ENCODE results near the gene GRIK4.

Gene GRIK4

DNA sequence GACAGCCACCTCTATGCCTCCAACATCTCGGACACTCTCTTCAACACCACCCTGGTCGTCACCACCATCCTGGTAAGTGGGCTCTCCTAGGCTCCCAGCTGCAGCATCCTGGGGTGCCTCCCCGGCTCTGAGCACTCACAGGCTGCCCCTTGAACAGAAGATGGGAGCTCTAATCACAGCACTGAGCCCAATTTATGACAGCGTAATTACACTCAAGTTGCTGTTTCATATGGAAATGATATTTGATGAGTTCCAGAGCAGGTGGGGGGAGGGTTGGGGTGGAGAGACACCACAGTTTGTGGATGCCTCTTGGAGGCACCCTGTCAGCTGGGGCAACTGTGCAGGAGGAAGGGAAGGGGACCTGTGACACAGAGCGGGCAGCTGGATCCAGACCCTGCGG is 387.0 kb downstream of the GRIK4 start:
- no peak for FAIRE-seq

DNA sequence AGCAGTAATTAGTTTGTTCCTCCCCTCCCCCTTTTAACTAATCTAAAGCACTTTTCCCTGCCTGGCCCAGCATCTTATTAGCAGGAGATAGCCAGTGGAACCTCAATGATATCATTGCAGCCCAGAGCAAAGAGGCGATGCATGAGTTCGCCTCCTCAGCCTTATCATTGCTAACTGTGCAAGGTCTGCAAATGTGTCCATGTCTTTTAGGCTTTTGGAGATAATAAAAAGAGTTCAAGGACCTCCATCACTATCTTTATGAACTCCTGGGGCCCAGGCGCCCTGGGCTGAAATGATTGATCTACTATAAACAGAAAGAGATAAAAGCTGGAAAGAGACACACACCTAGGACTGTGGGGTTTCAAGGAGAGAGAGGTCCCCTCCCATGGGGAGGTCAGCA is 388.2 kb downstream of the GRIK4 start:
- no peak for FAIRE-seq

DNA sequence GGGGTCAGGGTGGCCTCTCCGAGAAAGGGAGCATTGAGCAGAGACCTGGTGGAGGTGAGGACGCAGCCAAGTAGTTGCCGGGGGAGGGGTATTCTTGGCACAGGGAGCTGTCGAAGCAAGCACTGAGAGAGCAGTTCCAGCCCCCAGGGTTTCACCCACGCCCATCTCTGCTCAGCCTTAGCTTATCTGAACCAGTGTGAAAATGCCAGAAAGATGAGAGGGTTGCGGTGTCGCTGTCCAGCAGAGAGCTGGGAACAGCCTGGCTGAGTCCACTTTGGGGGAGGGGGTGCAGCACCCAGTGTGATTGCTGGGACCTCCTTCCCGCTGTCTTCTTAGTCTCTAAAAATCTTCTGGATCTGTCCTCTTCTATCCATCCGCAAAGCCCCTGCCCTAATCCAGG is 389.1 kb downstream of the GRIK4 start:
- no peak for FAIRE-seq

DNA sequence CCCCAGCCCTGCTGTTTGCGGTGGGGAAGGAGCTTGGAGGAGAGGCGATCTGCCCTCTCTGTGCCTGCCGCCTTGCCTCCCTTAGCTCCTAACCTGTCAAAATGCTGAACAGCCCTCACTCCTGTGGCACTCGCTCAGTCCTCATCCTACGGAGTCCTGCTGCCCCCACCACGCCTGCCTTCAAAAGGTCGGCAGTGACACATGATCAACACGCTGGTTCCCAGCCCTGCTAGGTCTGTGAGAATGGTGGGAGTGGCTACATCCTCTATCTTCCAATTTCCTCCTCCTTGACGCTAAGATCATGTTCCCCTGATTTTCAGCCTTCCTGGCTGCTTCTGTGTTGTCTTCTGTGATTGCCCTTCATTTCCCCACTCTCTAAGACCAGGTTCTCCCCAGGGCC is 392.1 kb downstream of the GRIK4 start:
- no peak for FAIRE-seq

DNA sequence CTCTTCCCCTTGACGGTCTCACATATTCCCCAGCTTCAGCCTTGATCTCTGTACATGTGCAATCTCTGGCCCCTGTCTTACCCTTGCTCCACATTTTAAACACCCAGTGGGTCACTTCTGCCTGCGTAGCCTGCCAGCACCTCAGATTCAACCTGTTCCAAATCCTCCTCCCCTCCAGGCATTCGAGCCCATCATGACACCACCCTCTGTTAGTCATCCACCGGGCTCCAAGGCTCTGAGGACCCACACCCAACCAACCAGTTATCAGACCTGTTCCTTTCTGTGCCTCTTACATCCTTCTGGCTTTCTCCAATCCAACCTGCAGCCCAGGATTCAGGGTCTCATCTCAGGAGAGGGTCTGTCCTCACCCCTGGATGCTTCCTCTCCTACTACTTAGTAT is 392.6 kb downstream of the GRIK4 start:
- no peak for FAIRE-seq

DNA sequence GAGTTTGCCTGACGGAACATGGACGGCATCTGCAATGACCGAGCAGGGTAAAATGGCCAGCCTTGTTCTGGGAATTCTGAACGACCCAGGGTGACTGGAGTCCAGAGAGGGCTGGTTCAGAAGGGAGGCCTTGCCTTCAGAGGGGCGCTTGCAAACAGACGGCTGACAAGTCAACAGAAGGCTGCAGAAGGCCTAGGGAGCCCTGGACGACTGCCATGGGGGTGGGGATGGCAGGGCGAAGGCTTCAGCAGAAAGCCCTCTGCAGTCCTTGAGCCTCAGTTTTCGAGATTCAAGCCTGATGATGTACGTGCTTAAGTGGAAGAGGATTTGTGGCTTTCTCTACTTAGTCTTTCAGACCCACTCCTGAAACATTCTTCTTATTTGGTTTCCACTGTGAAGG is 395.2 kb downstream of the GRIK4 start:
- no peak for FAIRE-seq

DNA sequence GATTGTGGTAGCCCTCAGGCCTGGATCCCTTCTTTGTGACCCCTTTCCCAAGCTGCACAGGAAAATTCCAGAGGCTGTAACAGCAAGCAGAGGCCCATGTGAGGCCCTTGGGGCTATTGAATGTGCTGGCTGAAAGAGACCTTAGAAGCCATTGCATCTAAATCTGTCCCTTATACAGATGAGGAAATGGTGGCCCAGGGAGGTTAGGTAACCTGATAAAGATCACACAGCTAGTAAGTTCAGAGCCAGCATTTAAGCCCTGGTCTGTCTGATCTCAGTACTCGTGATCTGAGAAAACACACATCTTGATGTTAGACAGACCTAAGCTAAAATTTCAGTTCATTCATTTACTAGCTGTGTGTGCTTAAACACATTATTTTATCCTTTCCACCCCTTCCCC is 396.4 kb downstream of the GRIK4 start:
- no peak for FAIRE-seq

DNA sequence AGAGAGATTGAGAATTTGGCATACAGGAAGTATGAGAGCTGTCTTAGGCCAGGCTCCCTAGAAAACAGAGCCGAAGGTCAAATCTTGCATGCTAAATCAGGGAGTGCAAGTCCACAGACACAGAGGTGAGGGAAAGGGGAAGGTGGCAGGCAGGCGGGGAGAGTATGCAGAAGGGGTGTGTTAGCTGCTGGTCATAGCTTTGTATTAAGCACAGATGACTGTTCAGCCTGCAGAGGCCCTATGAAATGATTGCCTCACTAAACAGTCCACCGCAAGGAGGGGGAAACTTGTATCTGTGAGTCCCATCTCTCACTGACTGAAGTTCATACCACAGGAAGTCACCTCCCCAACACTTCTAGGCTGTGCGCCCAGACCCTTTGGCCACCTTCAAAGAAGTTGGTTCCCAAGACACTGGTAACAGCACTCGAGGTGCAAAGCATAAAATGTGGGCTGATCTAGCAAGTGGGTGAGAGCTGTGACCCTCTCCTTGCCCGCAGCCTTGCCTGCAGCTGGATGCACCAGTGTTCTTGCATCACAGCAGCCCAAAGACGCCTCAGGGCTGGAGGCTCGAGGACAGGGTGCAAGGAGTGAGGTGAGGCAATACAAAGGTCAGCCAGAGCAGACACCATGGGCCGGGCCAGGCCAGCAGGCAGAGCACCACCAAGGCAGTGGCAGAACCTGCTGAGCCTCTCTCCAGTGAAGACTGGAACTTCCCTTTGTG is 397.1 kb downstream of the GRIK4 start:
- FAIRE-seq: no peak

DNA sequence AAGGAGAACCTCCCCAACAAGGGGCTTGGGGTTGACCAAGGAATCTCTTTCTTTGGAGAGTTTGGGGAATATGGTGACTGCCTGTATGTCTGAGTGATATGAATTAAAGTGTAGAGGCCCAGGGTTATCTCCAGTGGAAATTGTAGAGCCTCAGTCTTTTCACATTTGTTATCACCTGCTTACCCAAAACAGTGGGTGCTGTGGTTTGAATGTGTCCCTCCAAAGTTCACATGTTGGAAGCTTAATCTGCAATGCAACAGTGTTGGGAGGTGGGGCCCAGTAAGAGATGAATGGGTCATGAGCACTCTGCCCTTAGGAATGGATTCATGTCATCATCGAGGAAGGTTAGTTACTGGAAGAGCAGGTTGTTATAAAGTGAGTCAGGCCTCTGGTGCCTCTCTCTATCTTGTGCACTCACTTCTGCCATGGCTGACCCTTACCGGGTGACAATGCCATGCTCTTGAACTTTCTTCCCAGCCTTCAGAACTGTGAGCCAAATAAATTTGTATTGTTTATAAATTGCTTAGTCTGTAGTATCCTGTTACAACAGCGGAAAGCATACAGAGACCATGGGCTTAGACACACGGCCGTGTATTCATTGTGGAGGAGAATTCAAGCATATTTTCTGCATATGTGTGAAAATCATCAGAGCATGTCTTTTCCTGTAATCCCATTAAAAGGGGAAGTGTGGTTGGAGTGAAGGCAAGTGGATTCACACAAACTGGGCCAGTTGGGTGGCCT is 398.3 kb downstream of the GRIK4 start:
- FAIRE-seq: no peak

DNA sequence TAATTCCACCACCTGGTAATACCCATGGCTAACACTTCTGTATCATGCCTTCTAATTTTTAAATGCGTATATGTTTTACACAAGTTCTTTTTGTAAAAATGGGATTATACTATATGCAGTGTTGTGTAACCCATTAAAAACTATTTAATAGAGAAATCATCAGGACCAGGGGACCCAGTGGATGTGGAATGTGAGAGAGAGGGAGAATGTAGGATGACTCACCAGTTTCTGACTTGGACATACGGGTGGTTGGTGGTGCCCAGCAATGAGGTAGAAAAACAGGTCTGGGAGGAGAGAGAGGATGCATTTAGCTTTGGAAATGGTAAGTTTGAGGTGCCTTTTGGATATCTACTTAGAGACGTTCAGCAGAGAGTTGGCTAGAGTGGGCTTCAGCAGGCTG is 400.4 kb downstream of the GRIK4 start:
- FAIRE-seq: no peak

DNA sequence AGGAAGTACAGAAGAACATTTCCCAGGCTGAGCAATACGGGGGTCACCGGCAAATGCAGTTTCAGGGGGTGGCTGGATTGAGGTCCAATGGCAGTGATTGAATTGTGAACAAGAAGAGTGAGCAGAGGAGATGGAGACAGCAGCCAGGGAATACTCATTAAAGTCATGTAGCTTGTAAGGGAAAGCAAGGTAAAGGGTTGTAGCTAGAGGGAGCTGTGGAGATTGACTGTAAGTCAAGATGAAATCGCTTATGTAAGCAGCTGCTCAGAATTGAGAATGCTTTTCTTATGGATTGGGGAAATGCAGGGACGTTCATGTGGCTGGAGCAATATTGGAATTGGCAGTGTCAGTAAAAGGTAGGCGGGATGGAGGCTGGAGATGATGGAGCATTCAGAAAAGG is 401.0 kb downstream of the GRIK4 start:
- FAIRE-seq: peak; percentile 84

DNA sequence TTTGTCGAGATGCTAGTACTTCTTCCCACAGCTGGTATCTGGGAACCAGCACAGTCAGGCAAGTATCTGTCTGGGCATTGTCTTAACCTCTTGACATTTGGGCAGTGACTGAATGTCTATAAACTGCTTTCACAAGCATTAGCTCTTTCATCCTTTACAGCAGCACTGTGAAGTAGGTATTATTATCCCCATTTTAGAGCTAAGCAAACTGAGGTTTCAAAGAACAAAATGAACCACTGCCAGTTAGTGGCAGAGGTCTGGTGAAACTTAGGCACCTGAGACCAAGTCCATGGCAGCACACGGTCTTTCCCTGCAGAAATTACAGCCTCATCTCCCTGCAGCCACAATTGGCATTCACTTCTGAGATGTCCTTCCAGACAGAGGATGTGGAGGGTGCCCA is 401.4 kb downstream of the GRIK4 start:
- FAIRE-seq: no peak

DNA sequence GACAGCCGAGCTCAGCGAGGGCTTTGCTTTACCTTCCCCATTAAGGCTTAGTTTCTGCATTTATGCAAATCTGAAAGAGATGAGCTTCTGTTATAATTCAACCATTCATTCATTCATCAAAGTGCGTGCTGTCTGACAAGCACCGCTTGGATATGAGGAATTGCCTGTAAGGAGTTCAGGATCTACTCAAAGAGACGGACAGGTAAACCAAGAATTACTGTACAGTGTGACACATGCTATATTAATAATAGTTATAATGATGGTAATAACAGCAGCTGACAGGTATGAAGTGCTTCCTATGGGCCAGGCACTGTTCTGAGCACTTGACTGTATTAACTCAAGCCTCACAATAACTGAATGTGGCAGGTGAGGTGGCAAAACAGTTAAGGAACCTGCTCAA is 402.5 kb downstream of the GRIK4 start:
- no peak for FAIRE-seq

DNA sequence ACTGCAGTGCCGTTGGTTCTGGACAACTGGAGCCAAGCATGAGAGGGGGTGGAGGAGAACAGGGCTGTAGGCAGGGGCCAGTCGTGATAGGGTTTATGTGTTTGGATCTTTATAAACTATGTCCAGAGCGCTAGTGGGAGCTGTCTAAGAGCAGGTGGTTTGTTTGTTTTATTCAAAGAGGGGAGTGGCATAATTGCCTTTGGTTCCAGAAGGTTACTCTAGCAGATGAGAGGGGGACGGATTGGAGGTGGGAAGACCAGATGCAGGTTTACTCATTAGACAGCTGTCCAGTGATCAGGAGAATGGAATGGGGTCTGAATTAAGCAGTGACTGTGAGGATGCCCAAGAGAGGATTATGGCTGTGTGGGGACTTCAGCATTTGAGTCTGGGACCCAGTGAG is 403.1 kb downstream of the GRIK4 start:
- FAIRE-seq: no peak

DNA sequence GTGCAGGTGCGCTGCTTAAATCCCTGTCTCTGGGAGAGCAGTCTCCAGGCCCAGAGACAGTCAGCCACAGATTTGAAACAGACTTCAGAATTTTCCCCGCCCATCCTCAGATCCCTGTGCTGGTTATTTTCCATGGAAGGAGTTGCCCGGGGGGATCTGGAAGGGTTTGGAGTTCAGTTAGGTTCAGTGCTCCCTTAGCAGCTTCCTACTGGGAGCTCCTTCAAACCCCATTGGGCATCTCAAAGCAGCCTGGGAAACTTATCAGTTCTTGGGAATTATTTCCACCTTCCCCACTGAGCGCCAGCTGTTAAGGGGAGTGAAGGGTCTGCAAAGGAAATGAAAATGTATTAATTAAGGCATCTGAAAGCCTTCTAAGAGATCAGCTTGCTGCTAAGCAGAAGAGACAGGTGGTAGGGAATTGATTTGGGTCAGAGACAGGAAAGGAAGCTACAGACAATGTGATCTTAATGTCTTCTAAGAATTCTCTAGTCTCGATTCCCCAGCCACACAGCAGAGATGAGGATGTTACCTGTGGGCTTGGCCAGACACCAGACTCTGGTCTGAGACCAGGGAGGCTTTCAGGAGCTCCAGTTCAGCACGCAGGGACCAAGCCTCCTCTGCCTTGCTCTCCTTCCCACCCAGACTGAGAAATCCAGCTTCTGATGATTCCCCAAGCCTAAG is 406.2 kb downstream of the GRIK4 start:
- no peak for FAIRE-seq

DNA sequence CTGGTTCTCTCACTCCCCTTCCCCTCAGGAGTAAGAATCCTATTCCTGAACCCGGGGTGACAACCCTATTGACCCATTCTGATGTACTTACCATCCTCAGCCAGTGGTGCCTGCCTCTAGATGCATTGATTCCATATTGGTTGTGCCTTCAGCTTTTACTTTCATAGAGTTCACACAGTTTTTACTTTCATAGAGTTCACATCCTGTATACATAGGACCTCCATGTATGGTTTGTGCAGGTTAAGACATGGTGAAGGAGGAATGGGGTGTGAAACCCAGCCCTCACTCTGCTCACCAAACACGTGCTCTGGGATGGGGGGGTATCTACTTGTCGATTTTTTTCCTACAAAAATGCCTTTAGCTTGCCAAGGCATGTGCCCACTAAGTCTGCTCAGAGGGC is 406.7 kb downstream of the GRIK4 start:
- FAIRE-seq: no peak

DNA sequence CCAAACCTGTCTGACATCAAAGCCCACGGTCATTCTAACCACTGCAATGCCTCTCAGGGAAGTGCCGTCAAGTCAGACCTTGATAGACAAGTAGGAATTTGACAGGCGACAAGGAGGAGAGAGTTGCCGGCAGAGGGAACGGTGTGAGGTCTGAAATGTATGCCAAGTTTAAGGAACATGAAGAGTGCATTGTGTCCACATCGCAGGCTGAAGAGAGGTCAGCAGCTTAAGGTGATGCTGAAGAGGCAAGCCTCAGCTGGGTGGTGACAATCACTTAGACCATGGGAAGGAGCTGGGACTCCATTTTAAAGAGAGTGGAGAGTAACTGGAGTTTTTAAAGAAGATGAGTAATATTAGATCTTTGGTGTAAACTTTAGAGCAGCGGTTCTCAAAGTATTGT is 407.5 kb downstream of the GRIK4 start:
- FAIRE-seq: no peak

DNA sequence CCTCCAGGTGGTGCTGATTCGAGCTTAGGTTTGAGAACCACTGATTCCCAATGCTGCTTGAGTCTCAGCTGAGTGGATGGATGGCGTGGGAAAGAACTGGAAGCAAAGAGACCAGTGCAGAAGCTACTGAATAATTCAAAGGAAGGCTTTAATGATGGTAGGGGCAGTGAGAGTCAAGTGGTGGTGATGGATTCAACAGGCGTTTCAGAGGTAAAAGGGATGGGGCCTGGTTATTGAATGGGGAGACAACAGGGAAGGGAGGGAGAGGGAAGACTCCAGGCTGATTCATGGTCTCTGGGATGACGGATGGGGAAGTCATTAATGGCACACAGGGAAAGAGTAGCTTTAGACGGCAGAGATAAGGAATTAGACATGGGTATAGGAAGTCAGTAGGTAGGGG is 408.0 kb downstream of the GRIK4 start:
- FAIRE-seq: no peak

DNA sequence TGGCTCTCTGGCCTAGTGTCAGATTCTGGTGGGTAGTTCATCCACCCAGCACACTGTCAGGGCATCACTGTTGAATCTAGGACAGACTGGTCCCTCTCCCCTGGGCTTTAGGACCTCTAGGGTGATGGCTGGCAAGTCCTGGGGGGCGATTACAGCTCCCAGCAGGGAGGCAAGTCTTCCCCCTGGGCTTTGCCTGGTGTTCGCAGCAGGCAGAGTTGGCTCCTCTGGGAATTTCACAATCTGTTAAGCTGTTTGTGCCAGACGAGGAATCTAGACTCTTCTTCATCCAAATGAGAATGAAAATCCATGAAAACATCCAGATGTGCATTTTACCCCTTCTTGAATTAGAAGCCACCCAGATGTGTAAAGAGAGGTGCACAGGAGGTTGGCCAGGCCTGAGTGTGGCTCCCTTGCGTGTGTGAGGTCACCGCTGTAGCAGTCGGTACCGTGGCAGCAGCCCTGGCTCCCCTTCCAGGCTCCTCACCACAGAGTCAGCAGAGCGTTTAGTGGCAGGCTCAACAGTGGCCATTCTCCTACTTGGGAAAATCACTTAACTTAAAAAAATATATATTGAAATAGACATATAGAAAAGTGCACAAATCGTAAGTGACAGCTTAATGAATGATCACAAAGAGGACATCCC is 412.4 kb downstream of the GRIK4 start:
- FAIRE-seq: no peak

DNA sequence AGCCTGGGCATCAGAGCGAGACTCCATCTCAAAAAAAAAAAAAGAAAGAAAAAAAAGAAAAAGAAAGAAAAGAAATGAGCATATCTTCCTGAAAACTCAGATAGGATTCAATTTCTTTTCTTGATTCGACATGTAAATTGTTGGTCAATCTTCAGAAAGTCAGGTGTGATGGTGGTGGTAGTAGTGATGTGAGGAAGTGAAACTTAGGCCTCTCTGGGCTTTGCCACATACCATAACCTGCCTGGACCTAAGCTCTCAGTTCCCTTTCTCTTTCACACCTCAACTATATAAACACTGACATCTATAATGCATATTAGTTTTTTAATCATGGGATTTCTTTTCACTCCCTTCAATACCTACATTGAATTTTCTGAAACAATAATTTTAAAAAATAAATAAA is 414.4 kb downstream of the GRIK4 start:
- FAIRE-seq: no peak

DNA sequence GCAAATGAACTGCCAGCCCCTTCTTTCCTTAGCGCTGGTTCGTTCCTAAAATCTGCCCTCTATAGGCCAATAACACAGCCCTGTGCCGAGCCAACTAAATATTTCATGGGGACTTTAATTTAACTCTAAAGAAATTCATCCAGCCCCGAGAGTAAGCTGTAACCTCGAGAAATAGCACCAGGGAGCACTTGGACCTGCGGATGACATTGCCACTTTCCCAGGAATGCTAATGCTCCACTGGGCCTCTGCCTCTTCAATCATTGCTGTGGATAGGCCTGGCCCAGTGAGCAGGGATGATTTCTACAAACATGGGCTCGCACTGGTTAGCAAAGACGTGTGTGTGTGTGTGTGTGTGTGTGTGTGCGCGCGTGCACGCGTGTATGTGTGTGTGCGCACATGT is 417.1 kb downstream of the GRIK4 start:
- FAIRE-seq: no peak

DNA sequence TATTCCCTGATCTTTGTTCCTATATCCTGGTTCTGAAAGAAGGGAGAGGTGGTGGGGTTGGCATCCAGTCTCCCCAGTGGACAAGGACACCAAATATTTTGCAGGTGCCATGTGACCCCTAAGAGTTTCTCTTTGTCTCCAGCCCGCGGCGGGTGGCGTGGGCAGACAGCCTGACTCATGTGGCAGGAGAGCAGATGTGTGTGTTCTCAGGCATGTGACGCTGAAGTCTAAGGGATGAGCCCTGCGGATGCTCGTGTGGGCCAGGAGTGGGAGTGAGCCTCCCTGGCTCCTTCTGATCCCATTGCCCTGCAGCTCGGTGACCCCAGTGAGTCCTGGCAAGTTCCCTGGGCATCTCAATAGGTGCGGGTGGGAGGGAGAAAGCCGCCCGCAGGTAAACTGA is 417.5 kb downstream of the GRIK4 start:
- no peak for FAIRE-seq

DNA sequence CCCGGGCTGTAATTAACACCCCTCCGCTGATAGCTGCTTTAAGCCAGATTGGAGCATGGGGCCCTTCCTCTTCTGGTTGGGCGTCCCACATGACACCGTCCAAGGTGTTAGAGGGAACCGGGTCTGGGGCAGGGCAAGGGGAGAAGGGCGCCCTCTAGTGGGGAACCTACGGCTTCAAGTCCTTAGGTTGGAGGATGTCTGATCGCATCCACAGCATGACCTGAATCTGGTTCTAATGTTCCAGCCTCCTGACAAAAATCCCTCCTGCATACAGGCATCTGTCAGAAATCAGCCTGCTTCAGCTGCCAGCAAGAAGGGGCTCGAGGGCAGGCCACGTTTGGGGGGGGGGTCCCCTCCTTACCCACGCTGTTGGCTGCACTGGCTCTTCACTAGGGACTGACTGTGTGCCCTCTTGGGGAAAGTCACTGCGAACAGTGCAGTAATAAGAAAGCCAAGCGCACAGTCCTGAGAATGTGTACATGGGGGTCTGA is 418.2 kb downstream of the GRIK4 start:
- FAIRE-seq: no peak

Measured in A204.1 (cell line).